ENCODE measurements around the gene IFT81.

DNA sequence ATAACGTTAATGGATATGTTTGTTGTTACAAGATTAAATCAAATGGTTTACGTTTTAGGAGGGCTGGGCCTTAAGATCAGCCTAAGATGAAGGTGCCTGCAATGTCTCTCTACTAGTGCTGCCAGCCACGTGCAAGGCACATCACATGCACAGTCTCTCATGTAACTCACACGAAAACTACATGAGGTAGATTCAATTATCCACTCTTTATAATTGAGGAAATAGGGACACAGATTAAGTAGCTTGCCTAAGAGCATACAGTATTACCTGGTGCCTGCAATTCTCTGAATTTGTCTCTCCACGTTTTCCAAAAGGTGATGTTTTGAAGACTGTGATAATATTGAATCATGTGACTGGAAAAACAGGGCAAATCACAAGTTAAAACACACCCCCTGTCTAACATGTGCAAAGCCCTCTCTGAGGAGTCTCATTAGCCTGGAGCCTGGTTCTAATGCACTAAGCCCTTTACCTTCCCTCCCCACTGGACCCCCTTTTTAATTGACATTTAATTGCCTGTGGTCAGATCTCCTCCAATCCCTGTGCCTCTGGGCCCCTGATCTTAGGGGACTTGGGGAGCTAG is 142.3 kb downstream of the IFT81 start:
- TF ChIP-seq JUNB (IDR thresholded peaks at IDR 0.05; ENCODE audit: unreplicated experiment) (no peak), CTCF (conservative IDR thresholded peaks at IDR 0.05; ENCODE audit: low read depth in 2 of 2) (no peak)

All from GM23338 (cell line).